Measurements from ENCODE around the gene SLC6A3.

DNA sequence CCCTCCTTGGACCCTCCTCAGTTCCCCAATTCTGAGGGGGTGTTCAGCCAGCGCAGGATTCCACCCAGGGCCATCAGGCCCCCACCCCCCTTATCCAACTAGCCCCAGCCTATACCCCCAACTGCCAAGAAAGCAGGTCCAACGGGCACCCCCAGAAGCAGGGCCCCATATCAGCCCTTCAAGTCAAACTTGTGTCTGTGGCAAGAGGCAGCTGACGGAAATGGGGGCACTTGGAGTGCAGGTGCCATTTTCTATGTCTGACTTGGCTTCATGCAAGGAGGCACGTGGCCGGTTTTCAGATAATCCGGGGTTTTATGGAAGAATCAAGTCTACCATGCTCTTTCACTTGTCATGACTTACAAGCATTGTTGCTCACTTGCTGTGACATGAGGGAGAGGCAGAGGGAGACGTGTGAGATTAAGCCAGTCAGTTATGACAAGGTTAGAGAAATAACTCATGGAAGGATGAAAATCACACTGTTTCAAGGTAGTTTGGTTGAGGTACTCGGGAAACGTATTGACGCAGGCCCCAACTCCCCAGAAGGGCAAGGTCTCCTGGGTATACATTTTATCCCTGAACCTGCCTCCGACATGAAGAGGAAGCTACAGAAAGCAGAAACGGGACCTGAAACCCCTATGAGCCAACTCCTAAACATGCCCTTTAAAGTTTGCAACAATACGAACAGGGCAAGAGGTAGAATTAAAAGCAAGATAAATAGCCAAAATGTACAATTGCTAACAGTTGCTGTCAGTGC lies 73.8 kb downstream of the SLC6A3 start:
- TF ChIP-seq, protein P1, sequence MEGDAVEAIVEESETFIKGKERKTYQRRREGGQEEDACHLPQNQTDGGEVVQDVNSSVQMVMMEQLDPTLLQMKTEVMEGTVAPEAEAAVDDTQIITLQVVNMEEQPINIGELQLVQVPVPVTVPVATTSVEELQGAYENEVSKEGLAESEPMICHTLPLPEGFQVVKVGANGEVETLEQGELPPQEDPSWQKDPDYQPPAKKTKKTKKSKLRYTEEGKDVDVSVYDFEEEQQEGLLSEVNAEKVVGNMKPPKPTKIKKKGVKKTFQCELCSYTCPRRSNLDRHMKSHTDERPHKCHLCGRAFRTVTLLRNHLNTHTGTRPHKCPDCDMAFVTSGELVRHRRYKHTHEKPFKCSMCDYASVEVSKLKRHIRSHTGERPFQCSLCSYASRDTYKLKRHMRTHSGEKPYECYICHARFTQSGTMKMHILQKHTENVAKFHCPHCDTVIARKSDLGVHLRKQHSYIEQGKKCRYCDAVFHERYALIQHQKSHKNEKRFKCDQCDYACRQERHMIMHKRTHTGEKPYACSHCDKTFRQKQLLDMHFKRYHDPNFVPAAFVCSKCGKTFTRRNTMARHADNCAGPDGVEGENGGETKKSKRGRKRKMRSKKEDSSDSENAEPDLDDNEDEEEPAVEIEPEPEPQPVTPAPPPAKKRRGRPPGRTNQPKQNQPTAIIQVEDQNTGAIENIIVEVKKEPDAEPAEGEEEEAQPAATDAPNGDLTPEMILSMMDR (conservative IDR thresholded peaks at IDR 0.05; ENCODE audit: low read length), result no peak
- no peak for TF ChIP-seq EZH2phosphoT487 (IDR thresholded peaks at IDR 0.05; ENCODE audit: borderline replicate concordance, low read depth, low read length)

All from OCI-LY7 (cell line).